ENCODE results near the gene PTPRG. TPM values are rescaled to one million over a fixed set of nuclear protein-coding genes. Genes with fewer than 3 reads are reported as not detected.

PTPRG gene
- total RNA-seq, 2 donors from 2014 or later = 23.9 to 31.6 TPM

DNA sequence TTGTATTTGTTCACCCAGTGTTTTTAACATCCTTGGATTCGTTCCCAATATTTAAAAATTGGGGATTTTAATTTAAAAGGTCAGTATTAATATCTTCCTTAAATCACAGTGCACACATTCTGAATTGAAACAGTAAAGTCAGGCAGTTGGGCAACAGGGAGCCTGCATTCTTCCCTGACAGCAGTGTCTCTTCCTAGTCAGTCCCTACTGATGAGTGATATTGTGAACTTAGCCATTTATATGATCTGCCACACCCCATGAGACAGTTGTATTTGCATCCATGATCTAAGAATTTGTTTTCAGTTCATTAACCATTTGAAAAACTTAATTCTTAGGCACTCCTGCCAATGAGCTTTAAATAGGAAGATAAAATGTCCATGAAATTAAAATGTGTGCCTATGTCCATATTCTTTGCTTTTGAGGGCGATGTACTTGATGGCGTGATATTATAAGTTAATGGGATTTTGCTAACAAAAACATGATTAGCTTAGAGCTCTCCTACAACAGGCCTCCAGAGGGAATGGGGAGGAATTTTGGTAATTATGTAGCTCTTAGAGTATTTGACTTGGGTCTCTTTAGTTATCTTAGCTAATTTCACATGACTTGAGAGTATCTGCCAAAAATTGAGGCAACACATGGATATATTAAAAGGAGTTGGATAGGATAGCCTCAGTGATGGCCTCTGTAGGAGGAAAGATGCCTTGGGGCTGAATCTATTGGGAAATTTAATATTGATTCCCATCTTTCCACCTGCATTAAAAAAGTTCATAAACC, 219.3 kb downstream of the PTPRG start:
- no peaks in the 10 kb centered on the region for H3K27me3 ChIP-seq
- no peak for DNase-seq
- WGBS, 2 donors = 83 to 86% methylated on average over 3 of the region's 3 CpGs
- no peak for TF ChIP-seq POLR2A (IDR thresholded peaks at IDR 0.05)
- TF ChIP-seq CTCF (IDR thresholded peaks at IDR 0.05) = no peak
- H3K36me3 ChIP-seq (replicated peaks in 1 of 2; ENCODE audit: insufficient read depth in 1 of 2, low read depth in 2 of 2) = no peaks in the 10 kb centered on the region
- H3K27ac ChIP-seq = no peak overlapping the region
- no peak for ATAC-seq
- H3K4me1 ChIP-seq = no peaks in the 10 kb centered on the region
- H3K9me3 ChIP-seq = no peaks in the 10 kb centered on the region
- H3K4me3 ChIP-seq = no peak overlapping the region
- intact Hi-C loops (cut with DNase I) = no loop called here

- Histone ChIP-seq H3K9me3 (no peaks in the 10 kb centered on the region), H3K36me3 (replicated peaks in 1 of 2; ENCODE audit: insufficient read depth in 1 of 2, low read depth in 2 of 2) (no peaks in the 10 kb centered on the region), H3K27me3 (no peaks in the 10 kb centered on the region), H3K4me3 (no peak overlapping the region), H3K4me1 (no peaks in the 10 kb centered on the region), H3K27ac (no peak overlapping the region)
- TF ChIP-seq POLR2A (IDR thresholded peaks at IDR 0.05) (no peak), CTCF (IDR thresholded peaks at IDR 0.05) (no peak)
- DNase-seq (no peak), ATAC-seq (no peak)
- intact Hi-C loops (cut with DNase I) = no loop called here
- 94 to 99% methylated on average over 6 of the region's 6 CpGs for WGBS, 2 donors
Observed at GRCh38 chr3:61783993-61784718, 222.8 kb downstream of the PTPRG start.

DNA sequence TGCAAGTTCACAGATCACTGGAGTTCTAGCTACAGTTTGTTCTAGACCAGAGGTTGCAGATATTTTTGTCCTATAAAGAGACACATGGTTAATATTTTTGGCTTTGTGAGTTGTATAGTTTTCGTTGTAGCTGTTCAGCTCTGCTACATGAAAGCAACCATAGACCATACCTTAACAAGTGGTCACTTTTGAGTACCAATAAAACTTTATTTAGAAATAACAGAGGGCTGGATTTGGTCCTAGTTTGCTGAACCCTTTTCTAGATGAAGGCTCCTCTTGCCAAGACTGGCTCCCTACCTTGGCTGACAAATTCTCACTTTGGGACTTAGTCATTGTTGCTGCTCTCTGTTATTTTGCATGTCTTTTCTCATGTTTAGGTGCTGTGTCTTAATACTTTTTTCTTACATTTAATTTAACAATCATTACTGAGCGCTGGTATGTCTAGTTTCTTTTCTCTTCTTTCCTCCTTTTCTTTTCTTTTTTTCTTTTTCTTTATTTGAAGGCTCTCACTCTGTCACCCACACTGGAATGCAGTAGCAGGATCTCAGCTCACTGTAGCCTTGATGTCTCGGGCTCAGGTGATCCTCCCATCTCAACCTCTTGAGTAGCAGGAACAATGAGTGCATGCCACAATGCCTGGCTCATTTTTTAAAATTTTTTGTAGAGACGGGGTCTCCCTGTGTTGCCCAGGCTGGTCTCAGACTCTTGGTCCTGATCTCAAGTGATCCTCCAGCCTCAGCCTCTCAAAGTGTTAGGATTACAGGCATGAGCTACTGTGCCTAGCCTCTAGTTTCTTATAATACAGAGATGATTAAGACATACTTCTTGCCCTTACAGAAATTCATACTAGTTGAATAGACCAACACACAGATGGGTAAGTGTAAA, 227.5 kb downstream of the PTPRG start:
- no peaks in the 10 kb centered on the region for H3K4me1 ChIP-seq
- no peak overlapping the region for H3K4me3 ChIP-seq
- 86 to 95% methylated on average over 4 of the region's 4 CpGs for WGBS, 2 donors
- ATAC-seq (no peak), DNase-seq (no peak)
- no peak for TF ChIP-seq POLR2A (IDR thresholded peaks at IDR 0.05)
- no peak for TF ChIP-seq CTCF (IDR thresholded peaks at IDR 0.05)
- H3K9me3 ChIP-seq = no peaks in the 10 kb centered on the region
- H3K36me3 ChIP-seq (replicated peaks in 1 of 2; ENCODE audit: insufficient read depth in 1 of 2, low read depth in 2 of 2) = no peaks in the 10 kb centered on the region
- no peak overlapping the region for H3K27ac ChIP-seq
- no peaks in the 10 kb centered on the region for H3K27me3 ChIP-seq
- intact Hi-C loops (cut with DNase I) = no loop called here

- H3K36me3 ChIP-seq (replicated peaks in 1 of 2; ENCODE audit: insufficient read depth in 1 of 2, low read depth in 2 of 2) = no peaks in the 10 kb centered on the region
- DNase-seq (no peak), ATAC-seq (no peak)
- H3K4me3 ChIP-seq = no peak overlapping the region
- no peaks in the 10 kb centered on the region for H3K9me3 ChIP-seq
- intact Hi-C loops (cut with DNase I) = no loop called here
- WGBS, 2 donors = 72 to 75% methylated on average over 2 to 3 of the region's 3 CpGs
- H3K27me3 ChIP-seq = no peaks in the 10 kb centered on the region
- H3K4me1 ChIP-seq = no peaks in the 10 kb centered on the region
- TF ChIP-seq CTCF (IDR thresholded peaks at IDR 0.05) = no peak
- no peak for TF ChIP-seq POLR2A (IDR thresholded peaks at IDR 0.05)
- no peak overlapping the region for H3K27ac ChIP-seq
Observed at GRCh38 chr3:61789861-61790260, 228.5 kb downstream of the PTPRG start.

Measured in body of pancreas (tissue), 4 donors.